Activated naive CD4-positive, alpha-beta T cell treated with anti-CD3 and anti-CD28 coated beads, Interleukin-2, amount 50 U/mL, for 24 hours (primary cell): Measurements from ENCODE around the gene ZFHX2.
"Not testable (repeated sequence)": the region's sequence is repeated elsewhere in the genome, so short reads cannot be mapped to it uniquely, and the experiment has no call there.

Experiments
- H3K27ac Mint-ChIP-seq: one replicate; pipeline ENCODE4 v1.8.0; 2021; ENCODE audit warnings: mild to moderate bottlenecking, mixed read lengths
- H3K27me3 Mint-ChIP-seq: one replicate; pipeline ENCODE4 v1.8.0; 2021; ENCODE audit warnings: mixed read lengths
- H3K36me3 Mint-ChIP-seq: one replicate; pipeline ENCODE4 v1.8.0; 2021; ENCODE audit warnings: mixed read lengths
- H3K4me1 Mint-ChIP-seq: one replicate; pipeline ENCODE4 v1.8.0; 2021; ENCODE audit warnings: mixed read lengths
- H3K4me3 Mint-ChIP-seq: one replicate; pipeline ENCODE4 v1.8.0; 2021; ENCODE audit warnings: mild to moderate bottlenecking, mixed read lengths
- H3K9me3 Mint-ChIP-seq: one replicate; pipeline ENCODE4 v1.8.0; 2021; ENCODE audit warnings: mixed read lengths

ZFHX2 gene

DNA sequence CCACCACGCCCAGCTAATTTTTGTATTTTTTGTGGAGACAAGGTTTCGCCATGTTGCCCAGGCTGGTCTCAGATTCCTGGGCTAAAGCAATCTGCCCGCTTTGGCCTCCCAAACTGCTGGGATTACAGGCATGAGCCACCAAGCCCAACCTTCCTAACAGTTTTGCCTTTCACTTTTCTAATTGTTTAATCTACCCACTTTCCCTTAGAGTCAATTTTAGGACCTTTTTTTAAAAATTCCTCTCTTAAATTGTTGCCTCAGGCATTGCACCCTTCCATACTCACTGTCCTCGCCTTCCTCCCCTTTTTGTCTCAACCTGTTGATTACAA, 11.5 kb downstream of the ZFHX2 start:
- H3K27ac Mint-ChIP-seq, result no peak overlapping the region
- H3K9me3 Mint-ChIP-seq, result no peaks in the 10 kb centered on the region

DNA sequence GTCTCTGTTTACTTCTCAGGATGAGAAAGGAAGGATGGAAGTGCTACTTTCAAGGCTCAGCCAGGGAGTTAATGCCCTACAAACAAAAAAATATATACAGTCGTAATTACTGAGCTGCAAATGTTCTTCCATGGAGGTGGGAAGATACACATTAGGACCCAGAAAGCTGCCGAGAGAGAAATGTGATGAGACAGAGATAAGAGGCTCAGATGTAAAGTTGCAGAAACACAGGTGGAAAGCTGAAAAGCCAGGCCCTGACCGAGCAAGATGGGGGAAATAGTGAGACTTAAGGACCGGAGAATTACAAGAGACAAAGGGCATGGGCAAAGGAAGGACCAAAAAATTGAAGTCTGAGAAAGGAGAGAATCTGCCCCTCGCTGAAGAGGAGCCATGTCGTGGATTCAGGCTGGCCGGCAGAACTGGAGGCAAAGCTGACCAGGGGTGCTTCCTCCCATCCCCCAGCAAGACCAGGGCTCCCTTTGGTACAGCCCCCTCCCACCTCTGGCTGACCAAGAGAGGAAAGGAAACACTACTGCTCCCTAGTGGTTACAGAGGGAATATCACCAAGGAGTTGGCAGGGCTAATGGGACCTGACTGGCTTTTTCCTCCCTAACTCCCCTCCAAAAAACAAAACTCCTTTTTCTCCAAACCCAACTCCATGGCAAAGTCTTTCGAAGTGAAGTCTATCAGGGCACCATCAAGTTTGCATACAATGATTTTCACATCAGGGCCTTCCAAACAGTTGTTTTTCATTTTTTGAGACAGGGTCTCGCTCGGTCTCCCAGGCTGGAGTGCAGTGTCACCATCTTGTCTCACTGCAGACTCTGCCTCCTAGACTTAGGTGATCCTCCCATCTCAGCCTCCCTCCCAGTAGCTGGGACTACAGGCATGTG, 12.1 kb downstream of the ZFHX2 start:
- Mint-ChIP-seq H3K4me3 (no peak overlapping the region), H3K27ac (no peak overlapping the region), H3K27me3 (peaks cover 2% of the 10 kb centered on the region), H3K36me3 (no peaks in the 10 kb centered on the region), H3K4me1 (no peaks in the 10 kb centered on the region), H3K9me3 (no peaks in the 10 kb centered on the region)

More for the DNA sequence above, 11.5 kb downstream of the ZFHX2 start:
- no peaks in the 10 kb centered on the region for H3K4me1 Mint-ChIP-seq
- H3K4me3 Mint-ChIP-seq, result no peak overlapping the region
- H3K27me3 Mint-ChIP-seq, result peaks cover 2% of the 10 kb centered on the region
- no peaks in the 10 kb centered on the region for H3K36me3 Mint-ChIP-seq

DNA sequence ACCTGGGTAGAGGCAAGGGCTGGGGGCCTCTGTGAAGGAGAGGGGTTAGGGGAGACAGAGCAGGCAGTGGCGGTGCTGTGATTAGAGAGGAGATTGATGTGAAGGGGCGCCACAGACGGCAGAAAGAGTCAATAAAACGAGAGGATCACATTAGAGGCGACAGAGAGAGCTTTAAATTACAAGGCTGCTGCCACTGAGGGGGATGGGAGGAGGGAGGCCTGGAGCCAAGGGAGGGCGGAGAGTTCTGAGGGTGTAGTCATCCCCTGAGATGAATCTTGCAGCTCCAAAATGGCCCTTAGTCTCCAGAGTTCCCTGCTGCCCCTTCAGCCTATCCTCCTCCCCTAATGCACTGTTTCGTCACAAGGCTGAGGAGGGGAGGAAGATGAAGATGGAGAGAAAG, 12.8 kb downstream of the ZFHX2 start:
- Mint-ChIP-seq H3K27me3 (peaks cover 2% of the 10 kb centered on the region), H3K9me3 (no peaks in the 10 kb centered on the region), H3K27ac (no peak overlapping the region), H3K4me1 (no peaks in the 10 kb centered on the region), H3K4me3 (no peak overlapping the region), H3K36me3 (no peaks in the 10 kb centered on the region)

DNA sequence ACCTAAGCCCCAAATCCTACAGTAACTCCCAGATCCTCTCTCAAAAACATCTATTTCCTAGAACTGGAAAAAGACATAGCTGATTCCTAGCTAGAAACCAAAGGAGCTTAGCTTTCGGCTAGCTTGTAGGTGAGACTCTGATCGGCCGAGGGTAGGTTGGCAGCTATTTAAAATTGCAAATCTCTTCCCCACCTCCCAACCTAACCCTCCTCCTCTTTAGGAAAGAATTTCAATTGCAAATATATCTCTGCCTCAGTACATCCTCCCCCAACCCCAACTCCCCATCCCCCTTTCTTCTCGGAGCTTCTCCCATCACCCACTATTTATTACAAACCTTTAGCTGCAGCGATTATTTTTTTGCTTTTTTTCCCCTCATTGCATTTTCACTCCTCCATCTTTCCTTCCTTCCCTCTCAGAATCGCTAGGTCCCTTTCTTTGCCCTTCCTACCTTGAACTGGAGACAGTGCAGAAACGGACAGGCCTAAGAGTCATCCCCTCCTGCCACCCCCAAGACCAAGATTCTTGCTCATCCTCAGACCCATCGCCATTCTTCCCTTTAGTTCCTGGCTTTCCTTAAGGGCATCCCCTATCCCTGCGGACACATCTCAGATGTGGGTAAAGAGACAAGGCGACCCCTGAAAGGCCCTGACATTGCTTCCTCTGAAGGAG, 13.4 kb downstream of the ZFHX2 start:
- Mint-ChIP-seq H3K27ac (no peak overlapping the region), H3K4me1 (no peaks in the 10 kb centered on the region), H3K36me3 (no peaks in the 10 kb centered on the region), H3K9me3 (no peaks in the 10 kb centered on the region), H3K4me3 (no peak overlapping the region), H3K27me3 (peaks cover 2% of the 10 kb centered on the region)

DNA sequence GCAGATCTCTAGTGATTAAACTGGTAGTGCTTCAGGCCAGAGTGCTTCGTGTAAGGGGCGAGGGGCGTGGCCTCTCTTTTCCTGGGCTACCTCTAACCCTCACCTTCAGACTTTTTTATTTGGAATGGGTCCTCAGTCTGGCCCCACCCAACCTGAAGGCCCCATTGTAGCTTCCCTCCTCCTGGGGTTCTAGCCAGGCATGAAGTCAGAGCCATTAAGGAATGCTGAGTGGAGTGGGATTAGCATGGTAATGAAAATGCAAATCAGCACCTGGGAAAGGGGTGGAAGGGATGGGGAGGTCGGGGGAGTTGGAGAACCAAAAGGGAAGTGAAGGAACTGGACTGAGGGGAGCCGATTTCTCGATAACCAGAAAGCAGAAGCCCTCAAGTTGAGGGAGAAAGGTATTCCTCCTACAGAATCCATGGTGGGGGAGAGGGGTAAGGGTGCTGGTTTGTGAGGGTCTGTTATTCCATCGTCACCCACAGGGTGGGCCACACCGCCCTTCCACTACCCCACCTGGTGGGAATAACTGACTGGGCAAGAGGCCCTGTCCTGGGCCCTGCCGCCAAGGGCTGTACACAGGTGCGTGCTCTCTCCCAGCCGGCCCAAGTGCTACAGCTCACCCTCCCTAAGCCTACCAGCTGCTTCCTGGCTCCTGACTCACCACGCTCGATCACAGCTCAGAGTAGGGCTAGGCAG, 14.1 kb downstream of the ZFHX2 start:
- H3K36me3 Mint-ChIP-seq, result no peaks in the 10 kb centered on the region
- no peak overlapping the region for H3K27ac Mint-ChIP-seq
- H3K27me3 Mint-ChIP-seq, result peaks cover 2% of the 10 kb centered on the region
- no peaks in the 10 kb centered on the region for H3K9me3 Mint-ChIP-seq
- no peak overlapping the region for H3K4me3 Mint-ChIP-seq
- no peaks in the 10 kb centered on the region for H3K4me1 Mint-ChIP-seq

DNA sequence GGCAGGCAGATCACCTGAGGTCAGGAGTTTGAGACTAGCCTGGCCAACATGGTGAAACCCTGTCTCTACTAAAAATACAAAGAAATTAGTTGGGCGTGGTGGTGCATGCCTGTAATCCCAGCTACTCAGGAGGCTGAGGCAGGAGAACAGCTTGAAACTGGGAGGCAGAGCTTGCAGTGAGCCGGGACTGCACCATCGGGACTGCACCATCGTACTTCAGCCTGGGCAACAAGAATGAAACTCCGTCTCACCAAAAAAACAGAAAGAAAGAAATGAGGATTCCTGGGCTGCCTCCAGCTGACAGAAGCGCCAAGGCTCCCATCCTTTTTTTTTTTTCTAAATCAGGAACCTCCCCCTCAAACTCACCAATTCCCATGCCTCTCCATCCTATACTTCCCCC, 14.7 kb downstream of the ZFHX2 start:
- not testable (repeated sequence) for H3K27me3 Mint-ChIP-seq, H3K36me3 Mint-ChIP-seq, H3K9me3 Mint-ChIP-seq, H3K27ac Mint-ChIP-seq, H3K4me3 Mint-ChIP-seq, H3K4me1 Mint-ChIP-seq

DNA sequence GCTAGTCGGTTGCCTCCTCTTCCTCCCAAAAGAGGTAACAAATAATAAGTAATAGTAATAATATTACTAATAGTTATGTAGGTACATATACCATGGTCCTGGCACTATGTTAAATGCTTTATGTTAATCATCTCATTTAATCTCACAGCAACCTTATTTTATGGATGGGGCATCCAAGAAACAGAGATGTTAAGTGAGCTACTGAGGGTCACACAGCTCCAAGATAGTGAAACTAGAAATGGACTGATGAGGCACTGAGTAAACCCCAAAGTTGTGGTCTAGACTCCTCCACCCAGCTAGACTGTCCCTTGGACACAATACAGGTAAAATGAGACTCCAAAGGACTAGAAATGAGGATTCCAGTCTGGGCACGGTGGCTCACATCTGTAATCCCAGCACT, 15.1 kb downstream of the ZFHX2 start:
- Mint-ChIP-seq H3K36me3 (no peaks in the 10 kb centered on the region), H3K27ac (no peak overlapping the region), H3K4me3 (no peak overlapping the region), H3K4me1 (no peaks in the 10 kb centered on the region), H3K27me3 (peaks cover 2% of the 10 kb centered on the region), H3K9me3 (no peaks in the 10 kb centered on the region)

DNA sequence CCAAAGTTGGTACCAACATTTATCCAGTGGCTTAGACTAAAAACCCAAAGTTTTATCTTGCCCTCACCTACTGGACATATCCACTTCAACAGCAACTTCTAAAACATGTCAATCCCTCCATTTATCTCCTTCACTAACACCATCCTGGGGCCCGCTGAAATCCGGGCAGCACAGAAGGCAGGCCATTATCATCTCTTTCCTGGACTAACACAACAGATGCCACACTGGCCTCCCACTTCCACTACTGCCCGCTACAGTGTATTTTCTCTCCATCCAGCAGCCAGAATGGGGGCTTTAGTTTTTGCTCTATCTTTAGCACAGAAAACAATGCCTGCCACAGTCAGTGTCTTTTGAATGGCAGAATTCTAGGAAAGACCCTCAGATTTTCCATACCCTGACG, 15.6 kb downstream of the ZFHX2 start:
- H3K27me3 Mint-ChIP-seq, result peaks cover 2% of the 10 kb centered on the region
- no peaks in the 10 kb centered on the region for H3K36me3 Mint-ChIP-seq
- H3K9me3 Mint-ChIP-seq, result no peaks in the 10 kb centered on the region

DNA sequence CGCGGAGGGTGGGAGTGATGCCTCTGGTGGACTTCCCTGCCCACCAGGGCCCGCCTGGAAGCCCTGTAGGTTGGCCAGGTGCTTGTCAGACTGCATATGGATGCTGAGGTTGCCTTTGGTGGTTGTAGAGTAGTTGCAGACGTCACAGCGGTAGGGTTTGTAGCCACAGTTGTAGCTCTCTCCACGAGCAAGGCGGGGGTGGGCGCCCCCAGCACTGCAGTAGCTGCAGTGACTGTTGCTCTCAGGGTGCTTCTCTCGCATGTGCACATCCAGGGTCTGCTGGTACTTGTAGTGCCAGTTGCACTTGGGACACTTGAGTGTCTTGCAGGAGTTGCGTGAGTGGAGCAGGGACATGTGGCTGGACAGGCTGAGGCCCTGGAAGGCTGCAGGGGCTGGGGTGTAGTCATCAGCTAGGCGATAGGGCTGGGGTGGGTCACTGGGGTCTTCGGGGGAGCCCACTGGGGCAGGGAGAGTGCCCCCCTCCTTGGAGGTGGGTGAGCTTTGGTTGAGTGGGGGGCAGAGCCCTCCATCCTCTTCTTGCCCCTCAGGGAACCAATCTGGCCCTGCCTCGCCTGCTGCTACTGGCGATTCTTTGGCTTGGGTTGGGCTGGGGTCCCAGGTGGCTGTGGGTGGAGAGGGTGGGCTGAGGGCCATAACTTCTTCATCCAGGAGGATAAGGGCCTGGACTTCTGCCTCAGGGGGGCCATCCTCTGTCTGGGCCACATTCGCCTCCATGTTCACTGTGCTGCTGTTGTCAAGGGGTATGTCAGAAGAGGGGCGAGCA, 17.7 kb downstream of the ZFHX2 start:
- no peak overlapping the region for H3K4me3 Mint-ChIP-seq
- no peaks in the 10 kb centered on the region for H3K36me3 Mint-ChIP-seq
- H3K27me3 Mint-ChIP-seq, result no peaks in the 10 kb centered on the region
- no peak overlapping the region for H3K27ac Mint-ChIP-seq
- peaks cover 14% of the 10 kb centered on the region for H3K4me1 Mint-ChIP-seq
- H3K9me3 Mint-ChIP-seq, result no peaks in the 10 kb centered on the region

More for the DNA sequence above, 15.6 kb downstream of the ZFHX2 start:
- no peak overlapping the region for H3K4me3 Mint-ChIP-seq
- H3K4me1 Mint-ChIP-seq, result peaks cover 3% of the 10 kb centered on the region
- no peak overlapping the region for H3K27ac Mint-ChIP-seq

DNA sequence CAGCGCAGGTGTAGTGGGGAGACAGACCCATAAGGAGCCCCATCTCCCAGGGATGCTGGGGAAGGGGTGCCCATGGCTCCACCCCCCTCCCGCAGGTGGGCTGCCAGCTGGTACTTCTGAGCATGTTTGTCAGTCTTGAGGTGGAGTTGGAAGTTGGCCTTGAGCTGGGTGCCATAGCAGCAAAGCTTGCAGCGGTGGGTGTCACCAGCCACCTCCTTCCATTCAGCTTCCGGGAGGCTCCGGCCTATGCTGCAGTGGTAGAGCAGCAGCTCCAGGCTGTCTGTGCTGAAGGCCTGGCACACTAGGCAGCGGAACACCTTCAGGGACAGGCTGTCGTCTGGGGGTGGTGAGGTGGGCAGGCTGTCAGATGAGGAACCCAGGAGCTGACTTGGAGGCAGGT, 18.9 kb downstream of the ZFHX2 start:
- no peaks in the 10 kb centered on the region for H3K36me3 Mint-ChIP-seq
- peaks cover 14% of the 10 kb centered on the region for H3K4me1 Mint-ChIP-seq
- no peak overlapping the region for H3K4me3 Mint-ChIP-seq
- no peaks in the 10 kb centered on the region for H3K27me3 Mint-ChIP-seq
- H3K27ac Mint-ChIP-seq, result no peak overlapping the region
- H3K9me3 Mint-ChIP-seq, result no peaks in the 10 kb centered on the region

DNA sequence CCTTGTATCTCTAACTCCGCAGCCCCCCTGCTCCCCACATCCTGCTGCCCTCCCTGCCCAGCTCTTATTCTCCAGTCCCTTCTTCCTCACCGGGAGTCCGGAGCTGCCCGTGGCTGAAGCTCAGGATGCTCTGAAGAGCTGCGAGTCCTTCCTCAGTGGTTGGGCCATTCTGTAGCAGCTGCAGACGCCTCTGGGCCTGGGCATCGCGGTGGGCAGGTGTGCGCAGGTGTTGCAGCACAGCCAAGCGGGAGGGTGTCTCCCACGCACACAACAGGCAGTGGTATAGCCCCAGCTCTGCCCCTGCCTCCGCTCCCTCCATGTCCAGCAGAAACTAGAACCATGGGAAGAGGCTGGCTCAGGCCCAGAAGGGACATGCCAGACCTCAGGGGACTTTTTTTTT, 20.2 kb downstream of the ZFHX2 start:
- Mint-ChIP-seq H3K27ac (no peak overlapping the region), H3K4me3 (no peak overlapping the region)

DNA sequence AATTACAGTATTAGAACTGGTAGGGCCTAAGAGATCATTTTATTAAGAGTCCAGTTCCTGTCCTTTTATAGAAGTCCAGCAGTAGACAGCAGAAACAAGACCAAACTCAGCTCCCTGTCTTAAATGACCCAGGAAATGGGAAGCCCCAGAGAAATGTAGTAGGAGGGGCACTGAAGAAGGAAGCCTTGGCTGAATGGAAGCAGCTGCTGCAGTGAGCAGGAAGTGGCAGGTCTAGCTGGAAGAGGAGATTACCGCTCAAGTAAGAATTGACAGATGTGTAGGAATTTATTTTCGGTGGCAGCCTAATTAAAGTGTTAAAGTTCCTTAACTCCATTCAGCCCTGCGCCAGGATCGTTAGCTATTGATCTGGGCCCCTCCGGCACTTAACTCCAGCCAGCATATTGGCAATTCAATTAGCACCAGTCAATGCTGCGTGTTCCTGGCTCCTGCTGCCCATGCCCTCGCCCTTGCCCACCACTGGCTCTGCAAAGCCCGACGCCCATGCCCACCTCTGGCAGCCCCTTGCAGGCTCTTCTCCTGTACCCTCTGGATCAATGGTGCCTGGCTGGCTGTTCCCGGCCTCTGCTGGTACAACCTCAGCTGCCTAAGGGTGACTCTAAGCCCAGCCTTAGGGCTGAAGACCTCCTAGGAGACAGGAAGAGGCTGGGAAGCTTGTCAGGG, 21.1 kb downstream of the ZFHX2 start:
- H3K4me1 Mint-ChIP-seq, result peaks cover 14% of the 10 kb centered on the region
- no peak overlapping the region for H3K4me3 Mint-ChIP-seq
- H3K36me3 Mint-ChIP-seq, result no peaks in the 10 kb centered on the region
- no peaks in the 10 kb centered on the region for H3K9me3 Mint-ChIP-seq
- H3K27me3 Mint-ChIP-seq, result no peaks in the 10 kb centered on the region
- H3K27ac Mint-ChIP-seq, result no peak overlapping the region

More for the DNA sequence above, 20.2 kb downstream of the ZFHX2 start:
- H3K27me3 Mint-ChIP-seq, result no peaks in the 10 kb centered on the region
- H3K9me3 Mint-ChIP-seq, result no peaks in the 10 kb centered on the region
- H3K36me3 Mint-ChIP-seq, result no peaks in the 10 kb centered on the region
- peaks cover 14% of the 10 kb centered on the region for H3K4me1 Mint-ChIP-seq

DNA sequence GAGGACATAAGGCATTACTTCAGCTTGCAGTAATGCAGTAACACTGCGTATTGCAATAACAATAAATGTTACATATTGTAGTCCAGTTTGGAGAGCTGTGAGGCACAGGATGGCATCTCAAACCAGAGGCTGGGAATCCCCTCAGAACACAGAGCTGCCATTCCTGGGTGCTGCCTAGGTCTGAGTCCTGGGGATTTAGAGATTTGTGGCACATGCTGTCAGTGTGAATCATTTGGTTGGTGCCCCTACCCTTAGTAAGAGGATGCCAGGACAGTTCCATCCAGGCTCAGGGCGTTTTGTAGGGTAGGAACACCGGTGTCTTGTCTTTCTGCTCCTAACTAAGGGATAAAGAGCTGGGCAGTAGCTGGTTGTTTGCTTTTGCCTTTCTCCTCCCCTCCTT, 22.5 kb downstream of the ZFHX2 start:
- Mint-ChIP-seq H3K4me1 (peaks cover 14% of the 10 kb centered on the region), H3K27ac (no peak overlapping the region), H3K36me3 (no peaks in the 10 kb centered on the region), H3K4me3 (no peak overlapping the region), H3K27me3 (no peaks in the 10 kb centered on the region), H3K9me3 (no peaks in the 10 kb centered on the region)

DNA sequence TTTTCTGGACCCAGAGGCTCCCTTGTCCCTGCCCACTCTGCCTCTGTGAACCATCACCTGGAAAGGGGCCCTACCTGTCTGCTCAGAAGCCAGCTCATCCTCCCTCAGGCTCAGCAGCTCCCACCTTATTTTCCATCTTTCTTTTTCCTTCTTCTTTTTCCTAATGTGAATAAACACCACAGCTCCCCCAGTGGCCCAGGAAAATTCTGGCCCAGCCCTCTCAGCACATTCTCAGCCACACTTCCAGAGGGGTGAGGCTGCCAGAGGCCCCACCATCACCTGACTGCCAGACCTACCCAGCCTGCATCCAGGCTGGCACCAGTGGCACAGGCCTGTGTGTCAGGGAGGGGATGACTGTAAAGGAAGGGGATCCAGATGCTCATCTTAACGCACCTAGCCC, 23.0 kb downstream of the ZFHX2 start:
- Mint-ChIP-seq H3K27me3 (no peaks in the 10 kb centered on the region), H3K4me3 (no peak overlapping the region), H3K36me3 (no peaks in the 10 kb centered on the region), H3K27ac (no peak overlapping the region), H3K9me3 (no peaks in the 10 kb centered on the region), H3K4me1 (peaks cover 14% of the 10 kb centered on the region)

DNA sequence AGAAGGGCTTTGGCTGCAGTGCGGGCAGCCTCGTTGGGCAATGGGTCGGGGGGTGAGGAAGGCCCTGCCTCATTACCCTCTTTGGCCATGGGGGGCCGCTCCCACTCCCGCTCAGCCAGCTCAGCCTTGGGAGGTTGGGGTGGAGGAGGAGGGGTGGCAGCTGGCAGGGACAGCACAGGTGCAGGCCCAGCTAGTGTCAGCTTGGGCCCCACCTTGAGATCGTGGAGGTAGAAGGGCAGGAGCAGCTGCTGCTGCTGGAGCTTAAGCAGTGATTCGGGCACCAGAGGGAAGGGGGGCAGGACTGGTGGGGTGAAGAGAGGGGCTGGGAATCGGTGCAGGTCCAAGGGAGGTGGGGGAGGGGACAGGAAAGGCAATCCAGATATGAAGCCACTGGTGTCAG, 26.0 kb downstream of the ZFHX2 start:
- Mint-ChIP-seq H3K27ac (no peak overlapping the region), H3K4me1 (peaks cover 7% of the 10 kb centered on the region), H3K36me3 (no peaks in the 10 kb centered on the region), H3K27me3 (no peaks in the 10 kb centered on the region), H3K4me3 (no peak overlapping the region), H3K9me3 (no peaks in the 10 kb centered on the region)
